ENCODE measurements around the gene OPCML.

The OPCML gene

GRCh38 chr11:132811649-132812048 is 720.7 kb downstream of the OPCML start:
- DNase-seq (ENCODE audit: low spot score) = no peak
- TF ChIP-seq CTCF (IDR thresholded peaks at IDR 0.05; ENCODE audit: extremely low read depth, missing control alignments) = no peak

- no peak for TF ChIP-seq CTCF (IDR thresholded peaks at IDR 0.05; ENCODE audit: extremely low read depth, missing control alignments)
- no peak for DNase-seq (ENCODE audit: low spot score)
Measured at GRCh38 chr11:132809070-132809469, 723.2 kb downstream of the OPCML start.

GRCh38 chr11:132804258-132804657 is 728.0 kb downstream of the OPCML start:
- no peak for DNase-seq (ENCODE audit: low spot score)
- no peak for TF ChIP-seq CTCF (IDR thresholded peaks at IDR 0.05; ENCODE audit: extremely low read depth, missing control alignments)

GRCh38 chr11:132803436-132803835 is 728.9 kb downstream of the OPCML start:
- no peak for DNase-seq (ENCODE audit: low spot score)
- no peak for TF ChIP-seq CTCF (IDR thresholded peaks at IDR 0.05; ENCODE audit: extremely low read depth, missing control alignments)

GRCh38 chr11:132802947-132803346 is 729.4 kb downstream of the OPCML start:
- no peak for DNase-seq (ENCODE audit: low spot score)
- TF ChIP-seq CTCF (IDR thresholded peaks at IDR 0.05; ENCODE audit: extremely low read depth, missing control alignments) = no peak

GRCh38 chr11:132793831-132794230 is 738.5 kb downstream of the OPCML start:
- DNase-seq (ENCODE audit: low spot score) = no peak
- no peak for TF ChIP-seq CTCF (IDR thresholded peaks at IDR 0.05; ENCODE audit: extremely low read depth, missing control alignments)

- TF ChIP-seq CTCF (IDR thresholded peaks at IDR 0.05; ENCODE audit: extremely low read depth, missing control alignments) = no peak
Measured at GRCh38 chr11:132792341-132793140, 739.8 kb downstream of the OPCML start.

More at GRCh38 chr11:132792341-132793140, 739.8 kb downstream of the OPCML start:
- no peak for DNase-seq (ENCODE audit: low spot score)
